Epidermal melanocyte (primary cell): Measurements from ENCODE around the gene CCDC61.

Source experiments
- DNase-seq: peaks from one replicate; pipeline ENCODE4 v3.0.0; 2011; ENCODE audit warnings: low spot score; ENCODE audit not compliant: insufficient read length

Gene CCDC61

DNA sequence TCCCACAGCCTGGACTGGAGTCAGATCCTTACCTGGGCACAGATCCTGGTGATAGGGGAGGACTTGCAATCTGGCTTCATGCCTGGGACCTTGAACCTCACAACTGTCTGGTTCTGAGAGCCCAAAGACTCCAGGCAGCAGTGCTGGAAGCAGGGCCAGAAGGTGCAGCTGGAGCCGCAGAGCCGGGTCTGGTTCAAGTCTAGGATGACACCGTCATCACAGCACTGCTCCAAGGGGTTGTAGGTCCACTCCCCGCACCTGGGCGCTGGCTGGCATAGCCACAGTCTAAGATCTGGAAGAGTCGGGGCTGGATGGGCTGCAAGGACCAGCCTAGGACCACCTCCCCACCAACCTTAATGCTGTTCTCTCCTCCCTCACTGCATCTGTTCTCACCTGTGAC lies 44.9 kb downstream of the CCDC61 start:
- DNase-seq, result no peak

DNA sequence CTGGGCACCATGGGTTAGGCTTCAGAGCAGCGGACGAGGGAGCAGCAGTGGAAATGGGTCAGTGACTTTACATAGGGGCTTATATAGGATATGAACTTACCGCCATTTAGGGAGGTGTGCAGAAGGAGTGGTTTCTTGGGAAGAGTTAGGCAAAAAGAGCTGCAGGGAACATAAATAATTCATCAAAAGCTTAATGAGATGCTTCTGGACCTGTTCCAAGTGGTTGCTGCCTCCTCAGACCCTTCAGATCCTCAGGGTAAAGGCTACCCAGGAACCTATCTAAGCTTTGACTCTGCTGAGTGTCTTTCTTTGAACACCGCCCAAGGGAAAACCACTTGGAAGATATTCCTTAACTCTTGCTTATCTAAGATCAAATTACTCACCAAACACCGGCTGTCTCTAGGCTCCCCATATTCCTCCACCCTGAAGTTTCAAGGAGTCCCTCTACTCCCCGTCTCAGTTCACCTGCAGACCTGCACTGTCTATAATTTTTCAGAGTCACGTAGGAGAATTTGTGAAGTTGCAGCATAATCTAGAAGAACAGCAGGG lies 45.8 kb downstream of the CCDC61 start, which contains the start of gene IGFL4:
Gene IGFL4 (minus strand): TSS at position 51 of the 549 bp plus-strand sequence. CDS start 40 bp downstream, at position 11.
- no peak for DNase-seq

DNA sequence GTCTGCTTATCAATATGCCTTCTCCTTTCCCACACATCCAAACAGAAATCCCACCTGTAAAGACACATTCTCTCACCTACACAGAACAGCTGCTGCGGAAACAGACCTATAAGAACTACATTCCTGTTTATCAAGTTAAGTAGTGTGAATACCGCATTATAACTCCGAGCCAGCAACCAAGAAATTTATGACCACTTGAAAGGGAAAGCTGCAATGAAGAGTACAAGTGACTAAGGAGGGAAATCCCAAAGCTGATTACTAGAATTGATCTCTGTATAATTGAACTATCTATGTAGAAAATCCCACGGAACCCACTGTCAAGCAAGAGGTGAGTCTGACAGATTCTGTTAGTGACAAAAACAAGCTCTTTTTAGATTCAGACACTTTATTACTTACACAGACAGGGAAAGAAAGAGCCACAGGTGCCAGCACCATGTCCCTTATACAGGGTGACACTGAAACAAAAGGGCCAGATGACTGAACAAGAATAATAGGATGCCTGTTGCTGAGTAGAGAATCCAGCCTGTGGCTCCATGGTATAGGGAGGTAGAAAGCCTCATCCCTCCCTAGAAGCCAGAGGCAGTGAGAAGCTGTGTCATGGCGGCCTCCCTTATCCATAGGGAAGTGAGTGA lies 47.1 kb downstream of the CCDC61 start:
- no peak for DNase-seq

DNA sequence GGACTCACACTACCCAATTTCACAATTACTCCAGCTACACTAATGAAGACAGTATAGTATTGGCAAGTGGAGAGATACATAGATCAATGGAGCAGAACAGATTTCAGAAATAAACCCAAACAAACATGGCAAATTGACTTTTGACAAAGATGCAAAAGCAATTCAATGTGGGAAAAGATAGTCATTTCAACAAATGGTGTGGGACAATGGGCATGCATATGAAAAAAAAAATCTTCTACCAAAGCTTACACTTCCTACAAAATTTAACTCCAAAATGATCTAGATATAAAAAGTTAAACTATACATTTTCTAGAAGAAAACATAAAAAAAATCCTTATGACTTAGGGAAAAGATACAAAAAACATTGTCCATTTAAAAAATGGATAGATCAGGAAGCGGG lies 48.3 kb downstream of the CCDC61 start:
- DNase-seq, result no peak

DNA sequence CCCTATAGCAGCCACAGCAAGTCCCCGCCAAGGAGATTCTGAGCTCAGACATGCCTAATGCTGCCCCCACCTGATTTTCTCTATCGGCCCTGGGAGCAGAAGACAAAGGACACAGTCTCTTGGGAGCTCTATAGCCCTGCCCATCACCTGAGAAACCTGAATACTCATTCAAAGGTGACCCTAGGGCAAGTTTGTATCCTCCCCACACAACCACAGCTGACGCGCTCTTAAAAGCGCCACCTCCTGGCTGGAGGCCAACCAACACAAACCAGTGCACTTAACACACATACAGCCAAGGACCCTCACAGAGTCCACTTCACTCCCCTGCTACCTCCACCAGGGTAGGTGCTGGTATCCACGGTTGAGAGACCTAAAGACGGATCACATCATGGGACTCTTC lies 54.3 kb downstream of the CCDC61 start:
- no peak for DNase-seq

DNA sequence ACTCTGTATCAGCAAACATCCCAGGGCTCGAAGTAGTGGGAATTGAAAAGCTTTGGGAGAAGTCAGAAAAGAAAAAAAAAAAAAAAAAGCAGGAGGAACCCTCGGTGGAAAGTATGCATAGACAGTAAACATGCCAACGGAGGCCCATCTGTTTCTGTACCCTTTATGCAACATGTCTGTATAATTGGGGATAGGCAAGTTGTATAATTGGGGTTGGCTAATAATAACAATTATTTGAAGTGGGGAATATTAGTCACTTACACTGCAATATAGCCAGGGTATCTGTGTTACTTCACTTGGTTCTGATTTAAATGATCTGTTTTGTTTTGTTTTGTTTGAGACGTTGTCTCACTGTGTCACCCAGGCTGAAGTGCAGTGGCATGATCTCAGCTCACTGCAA lies 57.6 kb downstream of the CCDC61 start:
- DNase-seq, result no peak

DNA sequence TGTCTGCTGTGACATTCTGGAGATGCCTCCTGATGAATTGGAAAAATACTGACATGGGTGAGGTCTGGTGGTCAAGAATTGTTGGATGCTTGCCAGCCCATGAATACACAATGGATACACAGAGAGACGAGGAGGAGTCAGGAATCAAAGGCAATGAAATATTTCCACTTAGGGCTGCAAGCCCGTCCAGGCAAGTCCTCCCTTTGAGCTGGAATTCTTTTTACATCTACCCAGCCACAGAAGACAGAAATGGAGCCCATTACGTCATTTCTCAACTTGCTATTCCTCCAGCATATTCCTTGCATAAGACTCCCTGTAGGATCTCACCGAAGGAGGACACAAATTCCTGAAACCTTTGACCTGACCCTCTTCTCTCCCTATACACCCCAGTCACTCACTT lies 61.3 kb downstream of the CCDC61 start:
- DNase-seq, result no peak

DNA sequence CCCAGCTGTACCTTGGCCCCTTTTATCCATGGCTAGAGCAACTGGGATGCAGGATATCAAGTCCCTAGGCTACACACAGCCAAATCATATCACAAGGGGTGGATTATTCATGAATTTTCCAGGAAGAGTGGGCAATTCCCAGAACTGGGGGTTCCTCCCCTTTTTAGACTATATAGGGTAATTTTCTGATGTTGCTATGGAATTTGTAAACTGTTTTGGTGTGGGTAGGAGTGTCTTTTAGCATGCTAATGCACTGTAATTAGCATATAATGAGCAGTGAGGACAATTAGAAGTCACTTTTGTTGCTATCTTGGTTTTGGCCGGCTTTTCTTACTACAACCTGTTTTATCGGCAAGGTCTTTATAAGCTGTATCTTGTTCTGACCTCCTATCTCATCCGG lies 63.5 kb downstream of the CCDC61 start:
- DNase-seq, result no peak

DNA sequence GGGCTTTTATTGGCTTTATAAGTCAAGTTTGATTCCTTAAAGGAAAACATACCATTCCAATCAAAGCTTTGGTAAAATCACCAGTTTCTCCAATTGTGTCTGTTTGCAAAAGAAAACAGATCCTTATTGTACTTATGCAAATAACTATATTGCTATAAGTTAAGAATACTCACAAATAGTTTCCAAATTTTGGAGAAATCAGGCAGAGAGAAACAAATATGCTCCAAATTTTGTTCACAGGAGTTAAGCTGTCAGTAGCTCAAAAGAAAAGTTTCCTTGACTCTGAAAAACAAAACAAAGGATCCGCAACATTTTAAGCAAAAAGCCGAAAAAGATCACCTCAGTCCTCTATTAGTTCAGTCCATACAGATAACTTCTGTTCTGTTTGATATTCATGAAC lies 64.7 kb downstream of the CCDC61 start:
- no peak for DNase-seq

DNA sequence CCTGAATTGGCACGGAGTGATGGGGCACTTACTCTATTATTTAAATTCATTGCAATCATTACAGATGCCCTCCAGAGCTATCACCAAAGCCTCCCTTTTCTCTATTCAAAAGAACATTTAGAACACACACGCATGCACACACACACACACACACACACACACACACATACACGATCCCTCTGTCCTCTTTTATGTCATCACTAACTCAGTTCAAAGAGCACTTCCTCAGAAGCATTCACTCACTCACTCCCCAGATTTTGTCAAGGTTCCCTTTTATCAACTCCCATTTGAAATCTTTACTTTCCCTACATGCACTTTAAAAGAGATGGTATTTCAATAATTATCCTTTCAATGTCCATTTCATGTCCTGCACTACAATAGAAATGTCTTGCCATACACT lies 67.9 kb downstream of the CCDC61 start:
- DNase-seq, result no peak

DNA sequence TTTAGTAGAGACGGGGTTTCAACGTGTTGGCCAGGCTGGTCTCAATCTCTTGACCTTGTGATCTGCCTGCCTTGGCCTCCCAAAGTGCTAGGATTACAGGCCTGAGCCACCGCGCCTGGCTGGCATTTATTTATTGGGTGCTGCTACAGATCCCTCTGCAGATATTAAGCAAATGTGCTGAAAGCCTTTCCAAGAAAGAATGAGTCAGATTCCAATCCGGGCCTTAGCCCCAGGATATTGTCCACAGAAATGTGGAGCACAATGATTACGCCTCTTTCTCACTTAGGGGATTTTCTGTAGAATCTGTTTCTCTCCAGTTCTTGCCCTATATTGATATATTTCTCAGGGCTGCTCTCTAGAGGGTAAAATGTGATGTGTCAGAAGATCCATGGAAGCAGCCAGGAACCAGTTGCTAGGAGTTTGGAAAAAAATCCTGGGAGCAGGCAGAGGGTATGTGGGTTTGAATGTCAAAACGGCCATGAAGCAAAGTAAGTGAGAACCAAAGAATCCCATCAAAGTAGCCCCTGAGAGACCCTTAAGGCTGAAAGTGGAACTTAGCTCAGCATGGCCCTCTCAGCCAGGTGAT lies 70.3 kb downstream of the CCDC61 start:
- peak; percentile 46 for DNase-seq

DNA sequence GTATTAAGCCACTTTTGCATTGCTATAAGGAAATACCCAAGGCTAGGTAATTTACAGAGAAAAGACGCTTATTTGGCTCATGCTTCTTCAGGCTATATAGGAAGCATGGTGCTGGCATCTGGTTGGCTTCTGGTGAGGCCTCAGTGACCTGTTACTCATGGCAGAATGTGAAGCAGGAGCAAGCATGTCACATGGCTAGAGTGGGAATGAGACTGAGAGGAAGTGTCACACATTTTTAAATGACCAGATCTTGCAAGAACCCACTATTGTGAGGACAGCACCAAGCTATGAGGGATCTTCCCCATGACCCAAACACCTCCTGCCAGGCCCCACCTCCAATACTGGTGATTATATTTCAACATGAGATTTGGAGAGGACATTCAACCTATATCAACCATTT lies 71.2 kb downstream of the CCDC61 start:
- DNase-seq, result no peak

DNA sequence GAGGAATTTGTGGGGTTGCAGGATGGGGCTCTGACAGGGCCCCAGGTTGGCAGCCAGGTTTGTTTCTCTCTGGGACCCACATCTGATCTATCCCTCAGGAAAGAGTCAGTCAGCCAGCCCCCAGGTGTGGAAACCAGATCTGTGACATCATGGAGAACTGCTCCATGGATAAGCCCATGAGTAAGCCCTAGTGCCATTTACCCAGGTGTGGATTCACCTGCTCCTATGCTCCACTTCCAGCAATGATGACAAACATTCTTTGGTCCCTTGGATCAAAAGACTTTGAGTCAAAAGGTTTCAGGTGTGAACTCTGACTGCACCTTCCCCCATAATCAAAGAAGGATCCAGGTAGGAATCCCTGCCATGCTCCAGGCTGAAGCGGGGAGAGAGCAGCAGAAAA lies 72.4 kb downstream of the CCDC61 start:
- DNase-seq, result no peak
